B cell (primary cell): ENCODE measurements around the gene CIC.
"Not testable (repeated sequence)": the region's sequence is repeated elsewhere in the genome, so short reads cannot be mapped to it uniquely, and the experiment has no call there.

Source experiments
- CTCF ChIP-seq: fragments of 200-600 bp; IDR thresholded peaks from one replicate; pipeline ENCODE4 v1.8.0; 2022; ENCODE audit warnings: antibody characterized with exemption, mild to moderate bottlenecking
- EZH2 ChIP-seq: IDR thresholded peaks from 2 replicates; pipeline ENCODE4 v1.6.1; 2012; ENCODE audit warnings: borderline replicate concordance, low read depth, mild to moderate bottlenecking, moderate library complexity, low read length; ENCODE audit not compliant: insufficient read depth, poor library complexity, severe bottlenecking

DNA sequence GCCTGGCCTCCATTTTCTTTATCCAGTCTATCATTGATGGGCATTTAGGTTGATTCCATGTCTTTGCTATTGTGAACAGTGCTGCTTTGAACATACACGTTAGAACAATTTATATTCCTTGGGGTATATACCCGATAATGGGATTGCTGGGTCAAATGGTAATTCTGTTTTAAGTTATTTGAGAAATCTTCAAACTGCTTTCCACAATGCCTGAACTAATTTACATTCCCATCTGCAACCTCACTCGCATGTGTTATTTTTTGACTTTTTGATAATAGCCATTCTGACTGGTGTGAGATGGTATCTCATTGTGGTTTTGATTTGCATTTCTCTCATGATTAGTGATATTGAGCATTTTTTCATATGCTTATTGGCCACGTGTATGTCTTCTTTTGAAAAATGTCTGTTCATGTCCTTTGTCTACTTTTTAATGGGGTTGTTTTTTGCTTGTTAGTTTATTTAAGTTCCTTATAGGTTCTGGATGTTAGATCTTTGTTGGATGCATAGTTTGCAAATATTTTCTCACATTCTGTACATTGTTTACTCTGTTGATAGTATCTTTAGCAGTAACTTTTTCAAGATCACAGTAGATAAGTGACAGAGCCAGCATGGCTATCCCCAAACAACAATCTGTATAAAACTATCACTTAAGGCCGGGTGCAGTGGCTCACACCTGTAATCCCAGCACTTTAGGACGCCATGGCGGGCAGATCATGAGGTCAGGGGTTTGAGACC is 70.2 kb downstream of the CIC start:
- TF ChIP-seq CTCF, EZH2: not testable (repeated sequence)
